NCI-H2196 treated with DMSO at 0.1 percent for 48 hours (cell line): ENCODE data around the gene WNT5B.

Experiments used
- DNase-seq: peaks from one replicate; lab custom pipeline; 2025; ENCODE audit not compliant: unreplicated experiment; lab: John Stamatoyannopoulos, UW

The WNT5B gene

DNA sequence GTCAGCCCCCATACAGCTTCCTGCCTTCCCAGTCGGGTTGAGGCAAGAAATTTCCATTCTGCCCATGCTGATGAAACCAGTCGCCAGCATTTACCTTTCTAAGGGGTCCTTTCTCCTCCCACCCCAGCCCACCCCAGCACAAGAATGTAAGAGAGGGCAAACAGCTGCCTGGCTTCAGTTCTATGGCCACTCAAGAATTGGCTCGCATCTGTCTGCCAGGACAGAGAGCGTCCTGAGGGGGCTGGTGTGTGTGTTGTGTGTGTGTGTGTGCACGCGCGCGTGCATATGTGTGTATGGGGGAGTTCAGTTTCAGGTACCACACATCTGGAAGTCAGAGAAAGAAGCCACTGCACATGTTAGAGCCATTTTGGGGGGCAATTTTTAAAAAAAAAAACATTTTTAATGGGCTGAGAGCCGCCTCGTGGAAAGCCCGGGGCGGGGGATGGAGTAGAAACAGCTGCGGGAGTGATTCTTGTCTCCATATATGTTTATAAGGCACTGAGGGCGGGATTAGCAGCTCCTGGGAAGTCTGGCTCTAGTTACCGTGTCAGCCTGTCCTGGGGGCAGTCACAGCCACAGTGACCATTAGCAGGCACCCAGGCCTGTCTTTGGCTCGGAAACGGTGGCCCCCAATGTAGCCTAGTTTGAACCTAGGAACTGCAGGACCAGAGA is at the start of gene WNT5B:
Gene WNT5B (plus strand): TSS at position 566 of the 672 bp plus-strand sequence. CDS start 2,124 bp downstream, outside the sequence.
- no peak for DNase-seq

DNA sequence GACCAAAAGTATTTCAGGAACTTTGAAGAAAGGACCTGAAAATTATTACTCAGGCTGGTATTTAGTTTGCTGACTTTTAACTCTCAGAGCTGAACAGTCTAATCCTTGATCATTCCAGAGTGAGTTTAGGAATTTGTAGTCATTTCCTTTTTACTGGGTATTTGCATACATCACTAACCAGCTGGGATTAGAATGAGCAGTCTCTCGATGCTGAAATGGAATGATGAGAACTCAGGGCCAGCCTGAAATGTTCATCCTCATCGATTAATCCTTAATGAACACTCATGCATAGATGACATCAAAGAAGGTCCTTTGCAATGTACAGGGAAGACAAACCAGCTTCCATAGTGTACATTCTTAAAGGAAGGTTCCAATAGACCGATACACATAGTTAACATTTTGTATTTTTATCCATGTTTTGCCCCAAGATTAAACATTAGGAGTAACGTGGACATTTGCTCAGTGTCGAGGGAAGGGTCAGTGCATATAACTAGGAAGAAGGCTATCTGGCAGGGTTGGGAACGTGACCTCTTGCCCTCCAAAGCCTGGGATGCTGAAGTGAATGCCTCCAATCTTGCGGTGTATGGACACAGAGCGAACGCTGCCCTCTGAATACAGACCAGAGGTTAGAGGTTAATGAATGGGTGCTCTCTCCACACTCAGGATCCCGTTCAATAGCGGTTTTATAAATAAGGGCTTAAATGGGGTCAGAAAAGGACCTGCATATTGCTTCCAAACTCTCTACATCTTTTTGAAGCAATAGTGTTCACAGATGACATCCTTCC is 49.2 kb upstream of the WNT5B start:
- DNase-seq: no peak

GRCh38 chr12:1580526-1580925 is 48.5 kb upstream of the WNT5B start:
- no peak for DNase-seq

DNA sequence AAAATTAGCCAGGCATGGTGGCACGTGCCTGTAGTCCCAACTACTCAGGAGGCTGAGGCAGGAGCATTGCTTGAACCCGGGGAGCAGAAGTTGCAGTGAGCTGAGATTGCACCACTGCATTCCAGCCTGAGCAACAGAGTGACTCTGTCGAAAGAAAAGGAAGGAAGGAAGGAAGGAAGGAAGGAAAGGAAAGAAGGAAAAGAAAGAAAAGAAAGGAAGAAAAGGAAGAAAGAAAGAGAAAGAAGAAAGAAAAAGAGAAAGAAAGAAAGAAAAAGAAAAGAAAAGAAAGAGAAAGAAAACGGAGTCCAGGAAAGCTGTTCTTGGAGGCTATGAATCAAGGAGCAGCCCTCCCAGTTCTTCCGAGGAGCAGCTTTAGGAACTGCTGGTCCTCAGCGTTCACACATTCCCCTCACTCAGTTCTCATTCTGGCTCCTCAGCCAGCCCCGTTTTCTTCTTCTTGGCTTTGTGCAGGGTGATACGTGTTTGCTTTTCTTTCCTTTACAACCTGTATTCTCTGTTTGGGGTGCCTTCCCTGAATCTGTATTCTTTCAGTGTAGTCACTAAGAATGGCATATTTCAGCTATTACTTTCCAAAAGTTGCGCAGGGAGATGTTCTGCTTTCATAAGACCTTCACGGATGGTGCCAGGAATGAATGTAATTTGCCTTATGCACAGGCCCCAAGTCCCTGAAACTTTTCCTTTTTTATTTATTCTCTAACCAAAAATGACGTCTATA is 46.9 kb upstream of the WNT5B start:
- DNase-seq: no peak

DNA sequence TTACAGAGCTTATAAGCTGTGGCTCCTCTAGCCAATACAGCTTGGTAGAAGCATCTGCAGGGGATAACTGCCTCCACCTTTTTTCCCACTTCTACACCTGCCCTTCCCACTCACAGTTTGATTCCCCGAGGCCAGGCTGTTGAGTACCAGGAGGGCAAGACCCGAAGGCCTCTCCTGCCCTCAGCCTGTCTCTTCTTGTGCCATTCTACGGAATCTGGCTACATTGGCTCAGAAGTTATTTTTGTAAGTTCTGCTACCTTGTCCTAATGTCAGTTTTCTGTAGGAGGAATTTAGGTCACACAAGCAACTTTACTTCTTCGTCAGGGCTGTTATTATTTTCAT is 46.4 kb upstream of the WNT5B start:
- DNase-seq: no peak

DNA sequence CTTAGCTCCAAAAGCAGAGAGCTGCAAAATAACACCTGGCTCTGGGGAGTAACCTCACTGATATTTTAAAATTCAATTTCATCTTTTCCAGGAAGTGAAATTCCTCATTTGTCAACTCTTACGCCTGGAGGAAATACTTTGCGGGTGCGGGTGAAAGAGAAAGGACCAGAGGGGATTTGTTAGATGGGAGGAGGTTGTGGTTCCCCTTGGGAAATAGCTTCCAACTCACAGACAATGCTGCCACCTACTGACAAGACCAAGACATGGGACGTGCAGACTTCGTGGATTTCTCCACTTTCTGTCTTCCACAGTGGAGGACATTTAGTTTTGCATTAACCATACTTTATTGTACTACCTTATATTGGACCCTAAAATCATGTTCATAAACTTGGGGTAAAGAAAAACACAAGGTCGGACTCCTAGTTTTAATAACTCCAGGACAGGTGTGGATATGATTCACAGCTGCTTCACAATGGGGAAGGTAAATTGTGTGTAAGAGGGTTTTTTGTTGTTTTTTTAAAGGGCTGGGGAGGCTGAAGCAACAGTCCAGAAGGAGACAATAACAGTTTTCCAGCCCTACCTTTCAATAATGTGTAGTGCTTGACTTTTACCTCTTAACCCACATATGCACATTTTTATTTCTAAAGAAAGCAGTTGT is 45.5 kb upstream of the WNT5B start:
- peak; percentile 23 for DNase-seq

- DNase-seq: no peak
These were observed 44.7 kb upstream of the WNT5B start for GRCh38 chr12:1584326-1584725.

DNA sequence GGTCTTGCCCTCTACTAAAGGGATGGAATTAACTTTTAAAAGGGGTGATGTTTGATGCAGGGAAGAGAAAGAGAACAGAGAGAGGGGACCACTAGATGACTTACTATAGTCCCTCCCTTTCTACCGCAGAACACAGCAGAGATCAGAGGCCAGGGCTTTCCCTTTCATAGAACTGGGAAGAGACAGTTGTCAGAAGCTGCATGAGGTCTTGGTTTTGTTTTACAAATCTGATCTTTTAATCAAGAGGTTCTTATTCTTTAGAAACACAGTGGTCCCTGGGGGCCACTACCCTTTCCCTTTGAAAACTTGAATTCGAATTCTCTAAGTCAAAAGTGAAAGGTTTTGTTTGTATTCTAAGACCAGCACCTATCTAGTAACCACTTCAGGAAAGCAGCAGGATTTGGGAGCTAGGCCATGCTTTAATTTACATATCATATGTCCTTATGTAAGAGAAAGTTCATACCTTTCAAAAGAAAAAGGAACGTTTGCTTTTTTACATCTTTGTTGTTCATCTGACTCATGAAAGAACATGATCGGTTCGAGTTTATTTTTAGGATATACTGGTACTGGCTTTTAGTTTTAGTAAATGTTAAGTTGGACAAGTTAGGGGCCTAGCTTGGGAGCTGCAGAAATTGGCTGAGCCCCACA is 41.0 kb upstream of the WNT5B start:
- no peak for DNase-seq

DNA sequence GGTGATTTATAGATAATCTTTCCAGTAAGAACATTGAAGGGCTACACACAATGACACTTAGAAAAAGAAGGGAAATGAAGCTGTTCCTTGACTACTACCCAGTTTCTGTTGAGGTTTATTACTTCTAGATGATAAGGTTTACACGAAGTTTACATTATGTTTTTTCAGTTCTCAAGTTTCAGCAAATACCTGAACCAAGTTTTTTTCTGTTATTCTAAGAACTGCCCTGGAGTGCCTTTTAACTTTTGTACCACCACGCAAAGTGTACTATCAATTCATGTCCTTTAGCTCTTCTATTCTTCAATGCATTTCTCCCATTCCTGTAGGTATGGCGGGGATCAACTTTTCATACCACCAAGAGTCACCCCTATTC is 40.5 kb upstream of the WNT5B start:
- no peak for DNase-seq

- DNase-seq: no peak
These were observed 38.6 kb upstream of the WNT5B start for GRCh38 chr12:1590221-1590979.

DNA sequence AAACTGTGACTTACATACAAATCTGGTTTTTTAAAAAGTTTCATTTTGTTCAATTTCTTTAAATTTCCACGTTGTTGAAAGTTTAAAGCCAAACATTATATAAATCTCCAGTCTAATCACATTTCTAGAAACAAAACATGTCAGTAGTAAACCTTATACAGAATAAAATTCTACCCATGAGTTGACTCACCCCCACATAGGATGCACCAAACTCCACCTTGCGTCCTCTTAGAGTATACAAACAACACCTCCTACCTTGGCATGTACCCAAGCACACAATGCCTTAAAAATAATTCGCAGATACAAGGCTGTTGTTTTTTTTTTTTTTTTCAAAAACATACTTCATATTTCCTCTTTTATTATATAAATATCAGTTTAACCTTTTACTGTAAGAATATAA is 38.0 kb upstream of the WNT5B start:
- no peak for DNase-seq

DNA sequence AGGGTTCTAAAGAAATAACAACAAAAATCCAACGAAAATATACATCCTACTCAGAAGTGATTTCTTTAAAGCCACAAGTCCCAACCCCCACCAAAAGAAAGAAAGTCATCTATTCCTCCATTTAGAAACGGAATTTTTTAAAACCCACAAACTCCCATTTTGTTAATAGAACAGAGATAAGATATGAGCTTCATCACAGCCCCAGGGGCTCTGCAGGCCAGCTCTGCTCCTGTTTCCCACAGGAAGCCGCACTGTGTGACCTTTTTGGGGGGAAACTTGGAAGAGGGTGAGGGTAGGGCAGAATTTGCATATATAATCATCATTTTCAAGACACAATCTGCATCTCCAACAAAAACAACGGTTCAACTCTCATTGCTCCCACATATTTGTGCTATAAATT is 37.5 kb upstream of the WNT5B start:
- no peak for DNase-seq

DNA sequence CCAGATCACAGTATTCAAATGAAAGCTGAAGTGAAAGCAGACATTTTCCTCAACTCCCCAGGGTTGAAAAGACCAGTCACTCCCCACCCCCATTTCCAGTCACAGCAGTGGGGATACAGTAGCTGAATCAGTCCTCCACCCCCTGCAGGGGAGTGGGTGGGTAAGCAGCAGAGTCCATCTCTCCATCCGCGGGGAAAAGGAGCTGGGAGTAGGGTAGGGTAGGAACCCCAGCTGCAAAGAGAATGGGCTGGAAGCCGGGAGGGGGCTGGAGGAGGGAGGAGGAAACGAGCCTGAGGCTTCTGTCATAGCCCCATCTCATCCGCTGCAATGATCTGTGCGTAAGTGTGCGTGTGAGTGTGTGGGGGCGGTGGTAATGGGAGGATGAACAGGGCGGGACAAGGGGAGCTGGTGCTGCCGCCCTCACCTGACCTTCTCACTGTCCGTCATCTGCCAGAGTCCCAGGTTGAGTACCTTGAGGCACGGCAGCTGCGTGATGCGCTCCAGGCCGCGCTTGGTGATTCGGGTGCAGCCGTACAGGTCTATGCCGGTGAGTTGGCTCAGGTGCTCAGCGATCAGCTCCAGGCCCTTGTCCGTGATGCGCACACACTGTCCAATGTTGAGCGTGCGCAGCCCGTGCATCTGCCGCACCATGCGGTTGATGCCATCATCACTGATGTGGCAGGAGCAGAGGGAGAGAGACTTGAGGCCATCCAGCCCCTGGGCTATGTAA is 36.4 kb upstream of the WNT5B start:
- DNase-seq: no peak

DNA sequence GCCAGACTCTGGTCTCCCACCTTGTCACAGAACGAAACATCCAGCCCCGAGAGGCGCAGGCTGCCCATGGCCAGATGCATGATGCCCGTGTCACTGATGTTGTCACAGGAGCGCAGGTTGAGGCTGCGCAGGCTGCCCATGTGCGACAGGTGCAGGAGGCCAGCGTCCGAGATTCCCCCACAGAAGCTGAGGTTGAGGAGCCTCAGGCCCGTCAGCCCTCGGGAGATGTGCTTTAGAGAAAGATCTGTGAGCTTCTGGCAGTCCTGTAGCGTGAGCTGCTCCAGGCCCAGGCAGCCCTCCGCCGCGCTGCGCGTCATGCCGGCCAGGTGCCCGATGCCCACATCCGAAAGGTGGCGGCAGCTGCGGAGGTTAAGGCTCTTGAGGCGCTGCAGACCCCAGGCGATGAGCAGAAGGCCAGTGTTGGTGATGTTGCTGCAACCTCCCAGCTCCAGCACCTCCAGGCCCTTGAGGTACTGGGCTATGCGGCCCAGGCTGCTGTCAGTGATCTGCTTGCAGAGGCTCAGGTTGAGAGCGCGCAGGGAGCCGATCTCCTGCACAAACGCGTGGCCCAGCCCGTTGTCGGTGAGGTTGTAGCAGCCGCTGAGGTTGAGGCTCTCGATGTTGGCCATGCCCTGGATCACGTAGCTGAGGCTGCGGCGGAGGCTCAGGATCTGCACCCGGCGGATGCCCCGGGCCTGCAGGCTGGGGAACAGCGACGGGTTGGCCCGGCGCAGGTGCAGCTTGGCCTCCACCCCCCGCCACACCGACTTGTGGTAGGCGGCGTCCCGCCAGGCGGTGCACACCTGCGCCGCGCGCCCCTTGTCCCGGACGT is 35.6 kb upstream of the WNT5B start:
- no peak for DNase-seq

GRCh38 chr12:1594006-1594260 is 35.1 kb upstream of the WNT5B start:
- DNase-seq: peak; percentile 11

GRCh38 chr12:1594261-1595025 is 34.6 kb upstream of the WNT5B start, which contains the start of gene FBXL14:
FBXL14 (minus strand) TSS chr12:1594581; CDS start chr12:1594066, 515 bp downstream.
- DNase-seq: peak; percentile 34

DNA sequence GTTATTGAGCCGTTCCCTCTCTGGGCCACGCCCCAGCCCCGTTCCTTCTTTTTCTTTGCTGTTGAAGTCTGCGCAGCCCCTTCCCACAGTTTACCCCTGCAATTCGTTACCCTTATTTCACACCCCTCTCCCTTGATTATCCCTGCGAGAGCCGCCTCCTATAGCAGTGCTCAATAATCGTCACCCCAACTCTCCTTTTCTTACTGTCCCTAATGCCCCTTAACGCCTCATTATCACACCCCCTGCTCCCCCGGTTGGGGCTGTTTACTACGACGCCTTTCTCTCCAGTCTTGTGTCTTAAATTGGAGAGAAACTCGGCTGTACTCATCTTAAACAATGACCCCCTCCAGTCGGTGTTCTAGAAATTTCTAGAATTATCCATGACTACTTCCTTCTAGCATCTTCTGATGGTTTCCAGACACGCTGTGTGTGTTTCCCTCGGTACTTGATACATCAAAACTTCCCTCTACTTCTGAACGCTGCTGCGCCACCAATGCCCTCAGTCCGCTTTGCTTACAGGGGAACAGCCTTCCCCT is 33.9 kb upstream of the WNT5B start:
- no peak for DNase-seq
